Measurements from ENCODE around the gene FAM53C. TPM values are rescaled to one million over a fixed set of nuclear protein-coding genes. Genes with fewer than 3 reads are reported as not detected.

FAM53C gene
- total and polyA plus RNA-seq, 10 of the 15 experiments (the other 5 are each of a cell fraction or from before 2014, with no cell fraction given): 8.0 to 31.3 (median 24.0) TPM

- SMC1A ChIA-PET (ENCODE audit: uncharacterized antibody, unreplicated experiment): no interaction called here
- RAD21 ChIA-PET (ENCODE audit: unreplicated experiment): no interaction called here
- POLR2A ChIA-PET: interaction anchor here (0.5 kb wide), 1 partner anchor 139 kb away, joined by 5 read pairs; no protein-coding TSS in a partner anchor
Observed at GRCh38 chr5:138315751-138316278, 22.3 kb upstream of the FAM53C start.

GRCh38 chr5:138316355-138316754, 21.7 kb upstream of the FAM53C start:
- SMC1A ChIA-PET (ENCODE audit: uncharacterized antibody, unreplicated experiment): no interaction called here
- no peak overlapping the region for H3K27ac ChIP-seq (ENCODE audit: control insufficient read depth, insufficient read depth)
- H3K4me3 ChIP-seq: no peak overlapping the region
- H3K9ac ChIP-seq (ENCODE audit: control insufficient read depth, insufficient read depth, low read length): no peak overlapping the region
- no TSS peak for BruUV-seq (replicated peaks)
- 80% methylated on average over 3 of the region's 3 CpGs for WGBS (ENCODE audit: insufficient coverage, insufficient replicate concordance, low lambda C conversion rate, missing lambda C conversion rate)
- no peak for ATAC-seq
- H3K9me3 ChIP-seq (replicated peaks; ENCODE audit: control insufficient read depth, insufficient read depth, low read length): no peaks in the 10 kb centered on the region
- POLR2A ChIA-PET: no interaction called here
- peaks cover 0 to 5% of the 10 kb centered on the region in 2 experiments; a peak in 2 of 4 replicates for H3K36me3 ChIP-seq (ENCODE audit: control insufficient read depth in 2 of 2, insufficient read depth in 2 of 2, low read length in 1 of 2)
- intact Hi-C loops (cut with micrococcal nuclease; ENCODE audit: unreplicated experiment): no loop called here
- CTCF ChIA-PET: interaction anchor here (1.2 kb wide), 1 partner anchor 36 kb away, joined by 4 read pairs; the partner anchor contains the start of gene KDM3B
- H3K27me3 ChIP-seq (replicated peaks in 1 of 2; ENCODE audit: control insufficient read depth in 2 of 2, insufficient read depth in 2 of 2, low read length in 1 of 2): no peaks in the 10 kb centered on the region
- RAD21 ChIA-PET (ENCODE audit: unreplicated experiment): no interaction called here
- no peaks in the 10 kb centered on the region for H4K20me1 ChIP-seq (ENCODE audit: control insufficient read depth, insufficient read depth)
- FAIRE-seq: no peak
- H3K4me1 ChIP-seq (ENCODE audit: control insufficient read depth, insufficient read depth, low read length): no peaks in the 10 kb centered on the region
- H2AFZ ChIP-seq (ENCODE audit: control insufficient read depth, low read depth, low read length): no peak overlapping the region
- no peaks in the 10 kb centered on the region for H3K79me2 ChIP-seq (ENCODE audit: control insufficient read depth, insufficient read depth, low read length)
- no peak overlapping the region for H3K4me2 ChIP-seq (ENCODE audit: control insufficient read depth, insufficient read depth)
- no peak for DNase-seq (ENCODE audit: low read depth, low spot score)
- in situ Hi-C loops (cut with MboI): no loop called here
- no peak for TF ChIP-seq TBL1XR1 (IDR thresholded peaks at IDR 0.05; ENCODE audit: low read depth, low read length)
- no peak for TF ChIP-seq E2F4 (IDR thresholded peaks at IDR 0.05; ENCODE audit: low read depth, low read length)
- TF ChIP-seq NKRF (conservative IDR thresholded peaks at IDR 0.05): no peak
- TF ChIP-seq SMAD1 (IDR thresholded peaks at IDR 0.05; ENCODE audit: low read depth, partially characterized antibody): no peak
- TF ChIP-seq POU2F2 (IDR thresholded peaks at IDR 0.05; ENCODE audit: borderline replicate concordance, low read depth, low read length): no peak
- no peak for TF ChIP-seq MXI1 (IDR thresholded peaks at IDR 0.05; ENCODE audit: low read depth, low read length)
- TF ChIP-seq NFYA (IDR thresholded peaks at IDR 0.05; ENCODE audit: borderline replicate concordance, low read depth, low read length): no peak
- TF ChIP-seq ZNF217 (IDR thresholded peaks at IDR 0.05): no peak
- TF ChIP-seq BMI1 (IDR thresholded peaks at IDR 0.05; ENCODE audit: borderline replicate concordance): no peak

More at GRCh38 chr5:138315751-138316278, 22.3 kb upstream of the FAM53C start:
- WGBS (ENCODE audit: insufficient coverage, insufficient replicate concordance, low lambda C conversion rate, missing lambda C conversion rate): 93% methylated on average over 7 of the region's 7 CpGs
- FAIRE-seq: no peak
- in situ Hi-C loops (cut with MboI) (no loop called here), intact Hi-C loops (cut with micrococcal nuclease; ENCODE audit: unreplicated experiment) (no loop called here)
- CTCF ChIA-PET: no interaction called here
- no peak for DNase-seq (ENCODE audit: low read depth, low spot score)
- H3K79me2 ChIP-seq (ENCODE audit: control insufficient read depth, insufficient read depth, low read length): no peaks in the 10 kb centered on the region
- no peak overlapping the region for H3K9ac ChIP-seq (ENCODE audit: control insufficient read depth, insufficient read depth, low read length)
- no peaks in the 10 kb centered on the region for H3K27me3 ChIP-seq (replicated peaks in 1 of 2; ENCODE audit: control insufficient read depth in 2 of 2, insufficient read depth in 2 of 2, low read length in 1 of 2)
- H3K9me3 ChIP-seq (replicated peaks; ENCODE audit: control insufficient read depth, insufficient read depth, low read length): no peaks in the 10 kb centered on the region
- no peaks in the 10 kb centered on the region for H3K4me1 ChIP-seq (ENCODE audit: control insufficient read depth, insufficient read depth, low read length)
- peaks cover 0 to 5% of the 10 kb centered on the region in 2 experiments; a peak in 2 of 4 replicates for H3K36me3 ChIP-seq (ENCODE audit: control insufficient read depth in 2 of 2, insufficient read depth in 2 of 2, low read length in 1 of 2)
- no peak overlapping the region for H2AFZ ChIP-seq (ENCODE audit: control insufficient read depth, low read depth, low read length)
- no peak for ATAC-seq
- no peak overlapping the region for H3K4me2 ChIP-seq (ENCODE audit: control insufficient read depth, insufficient read depth)
- H3K4me3 ChIP-seq: no peak overlapping the region
- no peak overlapping the region for H3K27ac ChIP-seq (ENCODE audit: control insufficient read depth, insufficient read depth)
- TF ChIP-seq BHLHE40 (IDR thresholded peaks at IDR 0.05; ENCODE audit: borderline replicate concordance in 1 of 2, low read depth in 2 of 2, low read length in 1 of 2): no peak
- TF ChIP-seq CEBPB (IDR thresholded peaks at IDR 0.05; ENCODE audit: borderline replicate concordance in 1 of 2, low read depth in 2 of 2, low read length in 2 of 2): no peak
- TF ChIP-seq POU2F2 (IDR thresholded peaks at IDR 0.05; ENCODE audit: borderline replicate concordance, low read depth, low read length): no peak
- TF ChIP-seq USF1 (IDR thresholded peaks at IDR 0.05; ENCODE audit: borderline replicate concordance, extremely low read length, insufficient read depth, low read depth, low read length): no peak
- no peak for TF ChIP-seq SMAD1 (IDR thresholded peaks at IDR 0.05; ENCODE audit: low read depth, partially characterized antibody)
- no peak for TF ChIP-seq MEF2A (IDR thresholded peaks at IDR 0.05; ENCODE audit: insufficient read depth, low read depth, low read length)
- TF ChIP-seq NBN (IDR thresholded peaks at IDR 0.05): no peak
- no peaks in the 10 kb centered on the region for H4K20me1 ChIP-seq (ENCODE audit: control insufficient read depth, insufficient read depth)
- BruUV-seq (replicated peaks): no TSS peak

All from GM12878 (cell line).